Left renal cortex interstitium (tissue), 4 donors: ENCODE data around the gene TOP3A. TPM values are rescaled to one million over a fixed set of nuclear protein-coding genes. Genes with fewer than 3 reads are reported as not detected.

ENCODE experiments used
- DNase-seq, 4 donors: peaks; one replicate each; pipeline ENCODE4 v3.0.0-alpha.2; 2013; ENCODE audit warnings: low read depth in 4 of 4, low spot score in 2 of 4, missing footprints in 1 of 4
- polyA plus RNA-seq, 4 donors: library from polyadenylated mRNA; unstranded; fragments of 120-200 nt; gene quantifications; one replicate each; pipeline ENCODE4 v1.2.1, GENCODE V29; 2013; ENCODE audit not compliant: insufficient read length in 4 of 4

The TOP3A gene
- polyA plus RNA-seq, 4 donors, result 38.1 to 60.8 (median 45.2) TPM

GRCh38 chr17:18256351-18256750 lies 58.4 kb downstream of the TOP3A start:
- DNase-seq, result no peak

GRCh38 chr17:18254888-18255649 lies 59.7 kb downstream of the TOP3A start:
- DNase-seq, result no peak

- DNase-seq, result no peak
Observed at GRCh38 chr17:18253947-18254821, 60.6 kb downstream of the TOP3A start.

- DNase-seq, result no peak
Observed at GRCh38 chr17:18253187-18253884, 61.5 kb downstream of the TOP3A start.

- DNase-seq, result no peak
Observed at GRCh38 chr17:18252160-18252559, 62.6 kb downstream of the TOP3A start.

- DNase-seq, result no peak
Observed at GRCh38 chr17:18251204-18251603, 63.6 kb downstream of the TOP3A start.

GRCh38 chr17:18250708-18251107 lies 64.1 kb downstream of the TOP3A start:
- DNase-seq, result no peak

- no peak for DNase-seq
Observed at GRCh38 chr17:18250259-18250658, 64.5 kb downstream of the TOP3A start.

- no peak for DNase-seq
Observed at GRCh38 chr17:18248811-18249210, 66.0 kb downstream of the TOP3A start.

- DNase-seq, result no peak
Observed at GRCh38 chr17:18248300-18248731, 66.5 kb downstream of the TOP3A start.

- no peak for DNase-seq
Observed at GRCh38 chr17:18247613-18248001, 67.2 kb downstream of the TOP3A start.

- no peak for DNase-seq
Observed at GRCh38 chr17:18246880-18247612, 67.7 kb downstream of the TOP3A start.

- no peak for DNase-seq
Observed at GRCh38 chr17:18246109-18246725, 68.6 kb downstream of the TOP3A start.

- no peak for DNase-seq
Observed at GRCh38 chr17:18245038-18245776, 69.6 kb downstream of the TOP3A start.

- no peak for DNase-seq
Observed at GRCh38 chr17:18241229-18241871, 73.4 kb downstream of the TOP3A start.

- DNase-seq, result no peak
Observed at GRCh38 chr17:18240449-18240848, 74.3 kb downstream of the TOP3A start.

GRCh38 chr17:18238299-18238698 lies 76.5 kb downstream of the TOP3A start:
- no peak for DNase-seq

- DNase-seq, result no peak
Observed at GRCh38 chr17:18237461-18237860, 77.3 kb downstream of the TOP3A start.

GRCh38 chr17:18236494-18236893 lies 78.3 kb downstream of the TOP3A start:
- no peak for DNase-seq
